ENCODE measurements around the gene BATF2. TPM values are rescaled to one million over a fixed set of nuclear protein-coding genes. Genes with fewer than 3 reads are reported as not detected.

The BATF2 gene
- total RNA-seq, 1 experiment from 2014 or later = 0.72 TPM

DNA sequence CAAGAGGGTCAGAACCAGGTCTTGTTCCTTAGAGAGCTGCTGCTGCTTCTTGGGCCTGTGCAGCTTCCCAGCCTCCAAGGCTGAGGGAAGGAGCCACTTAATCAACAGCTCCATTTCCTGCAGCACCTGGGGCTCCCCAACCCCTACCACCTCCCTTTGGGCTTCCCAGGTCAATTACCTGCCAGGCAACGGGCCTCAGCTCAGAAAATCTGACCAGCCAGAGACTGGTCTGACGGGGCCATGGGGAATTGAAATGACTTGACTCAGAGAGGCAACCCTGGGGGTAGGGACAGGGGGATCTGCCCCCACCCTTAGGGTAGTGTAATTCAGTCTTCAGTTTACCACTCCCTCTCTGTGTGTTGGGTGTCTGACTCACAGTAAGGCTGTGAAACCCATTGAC, 20.1 kb downstream of the BATF2 start:
- no peak overlapping the region for H2AK5ac ChIP-seq (ENCODE audit: insufficient read length, low read length)
- Mint-ChIP-seq H3K27ac (no peak overlapping the region; a peak in 1 of 7 replicates), H3K27me3 (ENCODE audit: low read depth) (peaks cover 8% of the 10 kb centered on the region), H3K36me3 (ENCODE audit: insufficient read depth in 1 of 3, low read depth in 3 of 3) (no peaks in the 10 kb centered on the region), H3K9me3 (no peaks in the 10 kb centered on the region), H3K4me1 (peaks cover 0 to 5% of the 10 kb centered on the region in 2 experiments; a peak in 1 of 4 replicates), H3K4me3 (no peak overlapping the region)
- H3K23ac ChIP-seq (ENCODE audit: insufficient read length, low read depth, low read length) = no peak overlapping the region
- no peak overlapping the region for H2BK120ac ChIP-seq (ENCODE audit: low read depth, low read length, poor library complexity, severe bottlenecking)
- H3K18ac ChIP-seq (ENCODE audit: insufficient read length, low read depth, low read length) = no peak overlapping the region
- no peak overlapping the region for H3K27ac ChIP-seq (ENCODE audit: insufficient read length, low read depth, low read length)
- no CpG with 5 or more reads among the region's 2 CpGs for WGBS (ENCODE audit: extremely low coverage, insufficient read length, low lambda C conversion rate)
- no peak overlapping the region for H2BK5ac ChIP-seq (ENCODE audit: insufficient read length, low read length)
- no peaks in the 10 kb centered on the region for H3K9me3 ChIP-seq (ENCODE audit: control insufficient read depth, low read depth, low read length)
- H2BK15ac ChIP-seq (ENCODE audit: low read depth, low read length) = no peak overlapping the region
- no peak overlapping the region for H4K5ac ChIP-seq (ENCODE audit: insufficient read length, low read depth, low read length)
- no peak for DNase-seq
- H3K27me3 ChIP-seq (ENCODE audit: insufficient read depth, low read length) = no peaks in the 10 kb centered on the region
- no peaks in the 10 kb centered on the region for H3K4me1 ChIP-seq (ENCODE audit: insufficient read depth, low read length)
- H3K56ac ChIP-seq (ENCODE audit: insufficient read length, low read depth, low read length) = no peak overlapping the region
- H4K20me1 ChIP-seq (ENCODE audit: control insufficient read depth, insufficient read depth, insufficient read length) = no peaks in the 10 kb centered on the region
- H3K9ac ChIP-seq (ENCODE audit: extremely low read depth, insufficient read length, low read length) = no peak overlapping the region
- H3K4me2 ChIP-seq (ENCODE audit: insufficient read depth, insufficient read length, low read length) = no peak overlapping the region
- no peaks in the 10 kb centered on the region for H3K23me2 ChIP-seq (ENCODE audit: insufficient read length, low read depth, low read length, poor library complexity, severe bottlenecking)
- no peak overlapping the region for H2BK12ac ChIP-seq (ENCODE audit: insufficient read length, low read depth, low read length)
- H4K8ac ChIP-seq (replicated peaks; ENCODE audit: insufficient read length, low read depth, low read length) = no peak overlapping the region
- TF ChIP-seq, protein P1, sequence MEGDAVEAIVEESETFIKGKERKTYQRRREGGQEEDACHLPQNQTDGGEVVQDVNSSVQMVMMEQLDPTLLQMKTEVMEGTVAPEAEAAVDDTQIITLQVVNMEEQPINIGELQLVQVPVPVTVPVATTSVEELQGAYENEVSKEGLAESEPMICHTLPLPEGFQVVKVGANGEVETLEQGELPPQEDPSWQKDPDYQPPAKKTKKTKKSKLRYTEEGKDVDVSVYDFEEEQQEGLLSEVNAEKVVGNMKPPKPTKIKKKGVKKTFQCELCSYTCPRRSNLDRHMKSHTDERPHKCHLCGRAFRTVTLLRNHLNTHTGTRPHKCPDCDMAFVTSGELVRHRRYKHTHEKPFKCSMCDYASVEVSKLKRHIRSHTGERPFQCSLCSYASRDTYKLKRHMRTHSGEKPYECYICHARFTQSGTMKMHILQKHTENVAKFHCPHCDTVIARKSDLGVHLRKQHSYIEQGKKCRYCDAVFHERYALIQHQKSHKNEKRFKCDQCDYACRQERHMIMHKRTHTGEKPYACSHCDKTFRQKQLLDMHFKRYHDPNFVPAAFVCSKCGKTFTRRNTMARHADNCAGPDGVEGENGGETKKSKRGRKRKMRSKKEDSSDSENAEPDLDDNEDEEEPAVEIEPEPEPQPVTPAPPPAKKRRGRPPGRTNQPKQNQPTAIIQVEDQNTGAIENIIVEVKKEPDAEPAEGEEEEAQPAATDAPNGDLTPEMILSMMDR (conservative IDR thresholded peaks at IDR 0.05) = no peak
- H2BK20ac ChIP-seq (ENCODE audit: low read depth, low read length, poor library complexity, severe bottlenecking) = no peak overlapping the region
- H3K79me2 ChIP-seq (ENCODE audit: insufficient read depth, low read length) = no peaks in the 10 kb centered on the region
- H3K4ac ChIP-seq (ENCODE audit: low read depth, low read length) = no peak overlapping the region
- H3K14ac ChIP-seq (ENCODE audit: insufficient read depth, low read length) = no peak overlapping the region
- H3T11ph ChIP-seq (ENCODE audit: low read length) = no peak overlapping the region
- H2AFZ ChIP-seq (ENCODE audit: low read length) = no peak overlapping the region
- H4K91ac ChIP-seq (ENCODE audit: insufficient read length, low read depth, low read length) = no peak overlapping the region
- no peaks in the 10 kb centered on the region for H3K79me1 ChIP-seq (ENCODE audit: insufficient read depth, low read depth, low read length, poor library complexity, severe bottlenecking)

All from H9 (cell line).